HepG2 (cell line): Measurements from ENCODE around the gene CARD8. TPM values are rescaled to one million over a fixed set of nuclear protein-coding genes. Genes with fewer than 3 reads are reported as not detected.
A peak's percentile ranks its signal among the peaks of the same experiment; 100 is the strongest.
"Not testable (repeated sequence)": the region's sequence is repeated elsewhere in the genome, so short reads cannot be mapped to it uniquely, and the experiment has no call there.

Experiments
- ATAC-seq: fragments of 200-7000 bp; cut with Tn5 transposase; 3 replicates; pipeline ENCODE4 v1.9.1; 2020; ENCODE audit warnings: mild to moderate bottlenecking, moderate library complexity
- BruUV-seq: library from RNA; stranded (reverse); fragments of 400-500 nt; replicated peaks from 2 replicates; lab custom pipeline; 2021; lab: Mats Ljungman, UMichigan
- CTCF ChIA-PET: fragments of 300-600 bp; formaldehyde crosslinking; extraction: SDS; loops from one replicate; lab custom pipeline; 2021; ENCODE audit warnings: low total read pairs, inconsistent platforms, low intra/inter-chr PET ratio; lab: Yijun Ruan, JAX
- POLR2A ChIA-PET: fragments of 350-600 bp; sonication (Branson Sonifier 250); formaldehyde crosslinking; loops from one replicate; lab custom pipeline; 2020; ENCODE audit warnings: antibody characterized with exemption, inconsistent platforms; lab: Yijun Ruan, JAX
- DNase-seq: peaks from one replicate; pipeline ENCODE4 v3.0.0-alpha.2; 2015; ENCODE audit warnings: low spot score
- FAIRE-seq: peaks from 3 replicates; lab custom pipeline; 2011; peaks lifted over from hg19 to GRCh38; lab: Jason Lieb, UNC
- H2AFZ ChIP-seq: one replicate; pipeline ENCODE4 v1.6.1; 2011; ENCODE audit warnings: low read length, inconsistent platforms
- H3K27ac ChIP-seq: fragments of 300-600 bp; 3 replicates; pipeline ENCODE4 v1.8.0; 2011; ENCODE audit warnings: mixed run types, mild to moderate bottlenecking, mixed read lengths, low read length, inconsistent platforms; ENCODE audit not compliant: insufficient read depth; ENCODE audit errors: extremely low read length
- H3K27me3 ChIP-seq, 2 experiments: fragments of 200-600 bp in 1 of 2; 2 replicates in 1 of 2; 3 replicates in 1 of 2; pipeline versions ENCODE4 v1.6.0 to v1.8.0; 2011; ENCODE audit warnings: low read length in 2 of 2, mild to moderate bottlenecking in 2 of 2, moderate library complexity in 2 of 2, inconsistent platforms in 1 of 2; ENCODE audit not compliant: insufficient read depth in 2 of 2, control insufficient read depth in 1 of 2
- H3K36me3 ChIP-seq, 2 experiments: fragments of 200-600 bp in 1 of 2; replicated peaks in 1 of 2; 2 replicates in 1 of 2; 3 replicates in 1 of 2; pipeline versions ENCODE4 v1.5.1 to v1.8.0; 2011; ENCODE audit warnings: low read length in 2 of 2, inconsistent platforms in 1 of 2; ENCODE audit not compliant: insufficient read depth in 2 of 2, control insufficient read depth in 1 of 2
- H3K4me1 ChIP-seq: 2 replicates; pipeline ENCODE4 v1.5.1; 2012; ENCODE audit warnings: low read length, inconsistent platforms; ENCODE audit not compliant: insufficient read depth
- H3K4me2 ChIP-seq: 2 replicates; pipeline ENCODE4 v1.6.0; 2011; ENCODE audit warnings: low read depth, low read length, inconsistent platforms
- H3K4me3 ChIP-seq, 3 experiments: fragments of 200-600 bp in 1 of 3; sonication (generic), shearing (Covaris generic) in 1 of 3; replicated peaks in 1 of 3; 2 replicates each; pipeline ENCODE4 v1.5.1; 2011 to 2016; ENCODE audit warnings: low read length in 3 of 3, inconsistent platforms in 2 of 3, low read depth in 2 of 3, mild to moderate bottlenecking in 2 of 3, control low read depth in 1 of 3, mixed read lengths in 1 of 3; ENCODE audit not compliant: insufficient read depth in 1 of 3
- H3K79me2 ChIP-seq: one replicate; pipeline ENCODE4 v1.6.1; 2011; ENCODE audit warnings: low read length, inconsistent platforms; ENCODE audit not compliant: insufficient read depth
- H3K9ac ChIP-seq: 2 replicates; pipeline ENCODE4 v1.6.0; 2011; ENCODE audit warnings: mild to moderate bottlenecking, low read depth, low read length, inconsistent platforms; ENCODE audit not compliant: insufficient read depth
- H3K9me3 ChIP-seq: 2 replicates; pipeline ENCODE4 v1.5.1; 2012; ENCODE audit warnings: mild to moderate bottlenecking, low read length
- H4K20me1 ChIP-seq: 2 replicates; pipeline ENCODE4 v1.6.0; 2011; ENCODE audit warnings: inconsistent platforms, mild to moderate bottlenecking, low read length, moderate library complexity; ENCODE audit not compliant: insufficient read depth
- ARNTL ChIP-seq: sonication (generic); formaldehyde crosslinking; IDR thresholded peaks from 2 replicates; pipeline ENCODE4 v1.4.0; 2020; ENCODE audit warnings: mild to moderate bottlenecking, missing genetic modification reagents
- ATAD3A ChIP-seq: sonication (generic); formaldehyde crosslinking; IDR thresholded peaks from 2 replicates; pipeline ENCODE4 v1.4.0; 2020; ENCODE audit warnings: missing genetic modification reagents
- KDM6A ChIP-seq: IDR thresholded peaks from 2 replicates; pipeline ENCODE4 v1.6.1; 2016; ENCODE audit warnings: low read depth
- NFATC3 ChIP-seq: sonication (generic); formaldehyde crosslinking; IDR thresholded peaks from 2 replicates; pipeline ENCODE4 v1.5.1; 2020; ENCODE audit warnings: mild to moderate bottlenecking, missing genetic modification reagents
- RBM22 ChIP-seq: fragments of 200-400 bp; formaldehyde crosslinking; optimal IDR thresholded peaks from 2 replicates; pipeline ENCODE3; 2017; ENCODE audit warnings: mild to moderate bottlenecking, low read length, moderate library complexity
- SMAD3 ChIP-seq: sonication (generic); formaldehyde crosslinking; IDR thresholded peaks from 2 replicates; pipeline ENCODE4 v1.4.0; 2020; ENCODE audit warnings: missing genetic modification reagents
- SRSF9 ChIP-seq: fragments of 200-400 bp; formaldehyde crosslinking; IDR thresholded peaks from 2 replicates; pipeline ENCODE4 v1.6.1; 2018; ENCODE audit warnings: borderline replicate concordance, mild to moderate bottlenecking, low read depth, low read length; ENCODE audit not compliant: insufficient read depth, poor library complexity, severe bottlenecking
- ZFAT ChIP-seq: sonication (generic); formaldehyde crosslinking; conservative IDR thresholded peaks from 2 replicates; pipeline ENCODE4 v1.8.1; 2023; ENCODE audit warnings: missing genetic modification reagents, inconsistent platforms
- ZNF234 ChIP-seq: sonication (generic); formaldehyde crosslinking; conservative IDR thresholded peaks from 2 replicates; pipeline ENCODE4 v1.5.1; 2020; ENCODE audit warnings: mild to moderate bottlenecking, missing genetic modification reagents
- ZNF549 ChIP-seq: sonication (generic); formaldehyde crosslinking; IDR thresholded peaks from 2 replicates; pipeline ENCODE4 v1.5.0; 2020; ENCODE audit warnings: missing genetic modification reagents
- ZSCAN30 ChIP-seq: sonication (generic); formaldehyde crosslinking; IDR thresholded peaks from 2 replicates; pipeline ENCODE4 v1.5.0; 2020; ENCODE audit warnings: mild to moderate bottlenecking, missing genetic modification reagents
- WGBS: methylation state at CpG from one replicate; pipeline ENCODE4 v1.1.6; 2017; ENCODE audit warnings: low lambda C conversion rate; 5-methylcytosine and 5-hydroxymethylcytosine counted together
- in situ Hi-C: cut with HindIII; loops from 2 replicates; pipeline ENCODE4 v1.10.0; 2017; ENCODE audit warnings: low pct_unique_long_range_greater_than_20kb; ENCODE audit not compliant: extremely low pct_ligation_motif_present
- intact Hi-C: fragments of 100-400 bp; cut with micrococcal nuclease; formaldehyde crosslinking; loops from one replicate; pipeline ENCODE4 v1.10.0; 2022; ENCODE audit not compliant: unreplicated experiment
- polyA plus RNA-seq, 8 experiments: library from polyadenylated mRNA; depleted of rRNA in 3 of 8; stranded (reverse) in 7 of 8; unstranded in 1 of 8; fragments of >200 nt; fragmentation: Illumina TruSeq in 4 of 8; extraction: Trizol in 4 of 8; gene quantifications; 2 replicates each; pipeline versions ENCODE4 v1.2.1 to v1.2.3, GENCODE V29; 2011 to 2016; ENCODE audit warnings: low read depth in 4 of 8, missing spikeins in 1 of 8, mixed read lengths in 1 of 8; ENCODE audit not compliant: insufficient read depth in 1 of 8
- total RNA-seq, 5 experiments: library from RNA; depleted of rRNA; stranded (reverse); fragments of >200 nt; fragmentation: Illumina TruSeq; extraction: Trizol; gene quantifications; 2 replicates each; pipeline ENCODE4 v1.2.3, GENCODE V29; 2016; ENCODE audit warnings: low read depth in 1 of 5

CARD8 gene
- total and polyA plus RNA-seq, 2 of the 13 experiments (the other 11 are each of a cell fraction or from before 2014, with no cell fraction given) = 15.0 to 19.2 TPM

DNA sequence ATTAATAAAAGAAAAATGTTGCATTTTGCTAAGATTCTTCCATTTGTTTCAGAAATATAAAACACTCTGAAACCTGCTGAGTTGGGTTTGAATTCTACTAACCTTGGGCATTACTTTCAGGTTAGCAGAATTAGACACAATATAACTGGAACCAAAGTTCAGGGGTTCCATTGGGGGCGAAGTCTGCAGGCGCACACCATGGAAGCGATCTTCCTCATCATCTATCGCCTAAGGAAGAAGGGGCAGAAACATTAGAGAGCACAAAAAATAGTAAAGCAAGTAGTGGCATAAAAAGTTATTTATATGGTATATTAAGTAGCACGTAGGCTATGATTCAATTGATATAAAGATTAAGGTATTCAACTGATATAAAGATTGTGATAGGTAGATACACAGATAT lies 34.1 kb downstream of the CARD8 start:
- no peak overlapping the region for H3K4me2 ChIP-seq
- H3K9ac ChIP-seq = no peak overlapping the region
- H3K36me3 ChIP-seq = 0 out of 5 replicates have a peak, but pooled peaks cover 0 to 4% of the 10 kb centered on the region in 2 experiments
- no peak overlapping the region for H3K4me3 ChIP-seq
- 98% methylated on average over 5 of the region's 5 CpGs for WGBS
- H3K9me3 ChIP-seq = no peaks in the 10 kb centered on the region
- intact Hi-C loops (no loop called here), in situ Hi-C loops (no loop called here)
- H3K4me1 ChIP-seq = no peaks in the 10 kb centered on the region
- no peak overlapping the region for H3K27ac ChIP-seq
- CTCF ChIA-PET = no interaction called here
- POLR2A ChIA-PET = no interaction called here
- no peaks in the 10 kb centered on the region for H3K79me2 ChIP-seq
- DNase-seq (no peak), FAIRE-seq (no peak), ATAC-seq (no peak)
- BruUV-seq = no TSS peak
- TF ChIP-seq ZFAT (CRISPR knock-in tag) (no peak), ZSCAN30 (CRISPR knock-in tag) (no peak), ARNTL (no peak), ATAD3A (CRISPR knock-in tag) (no peak), KDM6A (CRISPR knock-in tag) (no peak), RBM22 (no peak), NFATC3 (CRISPR knock-in tag) (no peak), ZNF234 (CRISPR knock-in tag) (no peak), SMAD3 (CRISPR knock-in tag) (no peak), ZNF549 (no peak)
- no peaks in the 10 kb centered on the region for H4K20me1 ChIP-seq
- no peak overlapping the region for H2AFZ ChIP-seq
- H3K27me3 ChIP-seq = no peaks in the 10 kb centered on the region; a peak in 1 of 5 replicates

DNA sequence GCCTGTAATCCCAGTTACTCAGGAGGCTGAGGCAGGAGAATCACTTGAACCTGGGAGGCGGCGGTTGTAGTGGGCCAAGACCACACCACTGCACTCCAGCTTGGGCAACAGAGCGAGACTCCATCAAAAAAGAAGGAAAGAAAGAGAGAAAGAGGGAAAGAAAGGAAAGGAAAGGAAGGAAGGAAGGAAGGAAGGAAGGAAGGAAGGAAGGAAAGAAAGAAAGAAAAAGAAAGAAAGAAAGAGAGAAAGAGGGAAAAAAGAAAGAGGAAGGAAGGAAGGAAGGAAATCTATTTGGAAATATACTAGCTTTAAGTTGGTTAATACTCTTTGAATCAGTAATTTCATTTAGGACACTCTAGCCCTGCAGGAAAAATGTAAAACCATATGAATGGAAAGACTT lies 34.9 kb downstream of the CARD8 start:
- POLR2A ChIA-PET, ATAC-seq, H3K4me1 ChIP-seq, FAIRE-seq, BruUV-seq, H3K4me2 ChIP-seq, H2AFZ ChIP-seq, in situ Hi-C loops, DNase-seq, intact Hi-C loops, CTCF ChIA-PET, H3K27me3 ChIP-seq, H3K4me3 ChIP-seq, H4K20me1 ChIP-seq, H3K9ac ChIP-seq, H3K9me3 ChIP-seq, H3K36me3 ChIP-seq, H3K27ac ChIP-seq, H3K79me2 ChIP-seq: not testable (repeated sequence)
- TF ChIP-seq SRSF9 = peak; percentile 38
- 98% methylated on average over 3 of the region's 3 CpGs for WGBS
